CD4-positive, alpha-beta T cell treated with Interferon gamma for 1 hour (primary cell): ENCODE measurements around the gene CTNNA2.

Source experiments
- DNase-seq: peaks from one replicate; pipeline ENCODE4 v3.0.0-alpha.2; 2020

Gene CTNNA2

DNA sequence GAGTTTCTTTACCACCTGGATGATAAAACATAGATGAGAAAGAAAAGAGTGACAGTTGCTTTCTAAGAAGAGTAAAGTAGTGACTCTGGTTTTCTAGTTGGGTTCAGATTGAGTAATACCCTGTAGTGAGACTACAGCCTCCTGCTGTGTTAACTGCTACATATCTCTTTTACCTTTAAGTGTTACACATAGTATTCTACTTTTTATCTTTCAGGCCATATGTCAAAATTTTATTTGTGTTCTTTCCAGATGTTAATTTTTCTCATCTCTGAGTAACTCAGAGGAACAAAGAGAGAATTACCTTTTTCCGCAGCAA is 348.2 kb downstream of the CTNNA2 start:
- no peak for DNase-seq

DNA sequence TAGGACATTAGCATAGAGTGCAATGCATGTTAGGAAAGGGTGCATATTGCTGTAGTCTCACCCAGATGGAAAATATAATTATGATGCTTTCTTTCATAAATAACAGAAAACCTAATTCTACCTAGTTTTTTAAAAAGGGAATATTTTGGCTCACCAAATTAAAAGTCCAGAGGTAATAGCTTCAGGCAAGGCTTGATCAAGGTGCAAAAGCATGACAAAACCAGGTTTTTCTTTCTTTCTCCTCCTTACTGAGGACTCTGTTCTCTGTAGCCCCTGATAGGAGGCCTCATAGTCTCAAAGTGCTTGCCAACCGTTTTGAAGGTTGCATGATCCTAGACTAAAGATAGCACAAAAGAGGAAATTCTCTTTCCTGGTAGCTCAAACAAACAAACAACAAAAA is 349.9 kb downstream of the CTNNA2 start:
- DNase-seq = no peak

DNA sequence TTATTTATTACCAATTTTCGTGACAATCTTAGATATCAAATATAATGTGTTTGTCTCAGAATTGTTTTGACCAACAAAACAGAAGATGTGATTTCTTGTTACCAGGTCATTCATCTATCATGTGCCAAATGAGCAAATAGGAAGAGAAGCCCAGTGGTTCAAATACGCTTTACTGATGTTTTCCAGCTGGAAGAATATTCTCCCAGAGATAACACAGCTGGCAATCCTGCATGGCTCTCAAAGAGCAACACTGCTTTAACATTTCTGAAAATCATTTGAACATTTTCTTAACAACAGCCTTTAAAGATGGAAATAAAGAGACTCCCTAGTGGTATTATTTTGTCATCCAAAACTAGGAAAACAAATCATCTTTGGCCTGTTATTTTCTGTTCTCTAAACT is 359.8 kb downstream of the CTNNA2 start:
- no peak for DNase-seq

DNA sequence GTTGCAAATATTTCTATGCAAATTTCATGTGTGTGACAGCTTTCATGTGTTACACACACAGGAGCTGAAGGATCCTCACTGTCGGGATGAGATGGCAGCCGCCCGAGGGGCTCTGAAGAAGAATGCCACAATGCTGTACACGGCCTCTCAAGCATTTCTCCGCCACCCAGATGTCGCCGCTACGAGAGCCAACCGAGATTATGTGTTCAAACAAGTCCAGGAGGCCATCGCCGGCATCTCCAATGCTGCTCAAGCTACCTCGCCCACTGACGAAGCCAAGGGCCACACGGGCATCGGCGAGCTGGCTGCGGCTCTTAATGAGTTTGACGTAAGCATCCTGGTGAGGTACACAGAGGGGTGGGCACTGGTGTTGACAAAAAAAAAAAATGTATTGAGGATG is 361.2 kb downstream of the CTNNA2 start:
- no peak for DNase-seq

DNA sequence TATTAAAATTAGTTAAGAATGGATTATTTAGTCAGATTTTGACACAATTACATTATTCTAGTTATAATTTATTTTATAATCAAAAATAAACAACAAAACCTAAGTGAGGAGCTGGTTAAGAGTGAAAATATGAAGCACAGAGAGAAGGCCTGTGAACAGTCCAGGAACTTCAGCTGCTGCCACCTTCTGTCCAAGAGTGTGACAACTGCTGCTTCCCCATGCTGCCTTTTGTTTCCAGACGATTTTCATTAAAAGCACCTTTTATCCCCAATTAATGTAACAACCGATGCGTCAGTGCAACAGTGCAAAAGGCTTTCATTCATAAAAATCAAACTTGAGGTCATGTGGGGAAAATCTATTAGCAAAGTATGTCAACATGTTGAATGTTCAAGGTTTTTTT is 363.6 kb downstream of the CTNNA2 start:
- no peak for DNase-seq

DNA sequence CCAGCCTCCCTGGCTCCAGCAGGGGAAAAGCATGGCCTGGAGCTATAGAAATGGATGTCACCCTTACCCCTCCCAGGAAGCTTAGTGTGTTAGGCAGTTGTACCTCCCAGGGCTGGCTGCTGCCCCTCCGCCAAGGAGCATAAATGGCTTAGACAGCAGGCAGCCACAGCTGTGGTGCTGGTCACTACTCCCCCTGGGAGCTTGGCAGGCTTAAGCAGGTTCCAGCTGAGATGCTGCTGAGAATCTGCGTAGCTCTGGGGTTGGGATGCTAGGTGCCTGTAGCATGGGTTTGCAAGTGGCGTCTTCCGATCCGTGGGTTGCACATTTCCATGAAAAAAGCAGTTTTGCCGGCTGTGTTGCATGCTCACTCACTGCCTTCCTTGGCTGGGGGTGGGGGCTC is 369.7 kb downstream of the CTNNA2 start:
- DNase-seq = no peak

DNA sequence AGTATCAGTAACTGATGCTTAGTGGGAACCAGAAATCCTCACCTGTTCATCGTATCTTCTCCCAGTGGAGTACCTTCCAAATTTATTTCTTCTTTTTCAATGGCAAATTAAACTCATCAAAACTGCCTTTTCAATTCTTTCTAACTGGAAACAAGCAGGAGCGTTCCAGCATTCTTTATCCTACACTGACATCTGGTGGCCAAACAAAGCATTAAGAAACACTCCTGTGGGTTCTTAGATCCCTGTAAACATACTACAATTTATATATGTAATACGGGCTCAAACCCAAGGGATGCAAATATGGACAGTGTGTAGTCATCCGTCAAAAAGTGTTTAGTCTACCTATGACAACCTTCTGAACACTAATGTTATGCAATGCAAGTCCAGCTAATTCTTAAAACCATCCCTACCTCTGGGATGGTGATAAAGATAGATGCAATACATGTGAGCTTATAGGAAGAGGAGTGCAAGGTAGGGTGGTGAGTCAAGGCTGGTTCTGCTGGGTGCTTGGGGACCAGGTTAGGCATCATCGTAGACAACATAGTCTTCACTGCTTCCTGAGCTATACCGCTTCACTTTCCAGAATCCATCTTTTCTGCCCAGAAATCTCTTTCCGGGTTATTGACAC is 375.0 kb downstream of the CTNNA2 start:
- no peak for DNase-seq

DNA sequence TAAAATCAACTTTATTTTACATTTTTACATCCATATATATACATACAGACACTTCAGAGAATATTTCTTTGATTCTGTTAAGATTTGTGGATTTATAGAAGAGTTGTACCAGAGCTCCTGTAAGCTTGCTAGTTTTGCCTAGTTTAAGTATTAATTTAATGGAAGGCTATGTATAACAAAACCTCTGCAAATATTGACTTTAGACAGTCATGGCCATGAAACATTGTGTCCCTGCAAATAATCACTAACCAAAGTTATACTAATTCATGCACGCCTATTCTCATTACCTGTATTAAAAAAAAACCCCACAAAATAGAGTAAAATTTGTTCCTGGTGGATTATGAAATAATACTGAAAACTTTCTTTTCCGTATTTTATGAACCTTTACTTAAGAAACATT is 379.3 kb downstream of the CTNNA2 start:
- DNase-seq = no peak

DNA sequence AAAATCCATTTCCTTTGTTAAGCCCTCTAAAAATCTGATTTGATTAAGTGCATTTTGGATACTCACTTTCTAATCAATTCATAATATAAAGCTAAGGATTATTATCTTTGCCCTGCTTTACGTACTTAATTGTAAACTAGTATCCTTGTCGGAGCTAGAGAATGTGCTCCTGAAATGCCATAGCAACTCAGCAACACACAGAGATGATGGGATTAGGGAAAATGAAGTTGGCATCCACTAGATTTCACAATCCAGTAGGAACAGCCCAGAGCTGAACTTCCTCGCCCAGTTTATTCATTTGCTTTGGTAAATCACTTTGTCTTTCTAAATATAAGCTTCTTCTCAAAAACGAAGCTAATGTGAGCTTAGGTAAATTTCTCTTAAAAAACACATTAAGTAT is 386.3 kb downstream of the CTNNA2 start:
- DNase-seq = no peak

DNA sequence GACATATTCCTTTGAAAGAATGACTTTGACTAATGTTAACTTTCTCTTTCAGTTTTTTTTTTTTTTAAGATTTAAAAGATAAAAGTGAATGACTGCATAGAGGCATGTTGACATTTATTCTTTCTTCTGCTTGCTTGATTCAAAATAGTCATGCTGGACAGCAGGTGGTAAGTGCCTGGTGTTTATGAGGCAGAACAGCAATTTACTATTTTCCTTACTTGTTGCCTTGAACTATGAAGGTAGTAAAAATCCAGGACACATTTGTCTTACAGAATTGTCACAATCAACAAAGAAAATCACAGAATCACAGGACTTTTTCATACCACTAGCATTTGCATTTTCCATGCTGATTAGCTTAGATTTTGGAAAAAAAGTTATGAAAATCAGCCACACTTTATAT is 388.3 kb downstream of the CTNNA2 start:
- DNase-seq = no peak

DNA sequence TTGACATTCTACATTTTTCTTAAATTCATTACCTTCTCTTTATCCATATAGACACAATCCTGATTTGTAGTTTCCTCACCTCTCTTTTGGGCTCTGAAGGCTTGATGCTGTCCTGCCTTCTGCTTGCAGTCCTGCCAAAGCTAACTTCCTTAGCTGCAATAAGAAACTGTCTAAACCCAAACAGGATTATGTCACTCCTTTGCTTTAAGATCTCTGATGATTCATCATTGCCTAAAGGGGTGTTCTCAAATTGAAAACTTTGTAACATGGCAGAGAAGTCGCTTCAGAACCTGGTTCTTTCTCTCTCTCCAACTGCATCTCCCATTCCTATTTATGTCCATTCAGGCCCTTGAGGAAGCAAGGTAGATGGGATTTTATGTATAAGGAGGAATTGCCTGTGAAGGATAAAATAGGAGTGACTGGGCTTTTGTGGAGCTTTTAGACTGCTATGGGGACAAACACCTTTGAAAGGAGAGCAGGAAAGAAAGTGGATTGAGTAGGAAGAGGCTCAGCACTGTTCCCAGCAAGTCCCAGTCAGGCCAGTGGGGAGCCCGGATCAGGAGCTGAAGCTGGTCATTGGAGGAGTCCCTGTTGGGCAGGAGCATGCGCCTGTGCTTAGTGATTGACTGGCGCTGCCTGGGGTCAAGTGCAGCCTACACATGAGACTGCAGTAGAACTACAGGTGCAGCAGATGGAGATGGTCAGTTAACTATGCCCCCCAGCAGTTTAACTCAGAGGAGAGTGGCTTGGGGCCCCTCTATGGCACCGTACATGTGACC is 390.6 kb downstream of the CTNNA2 start:
- DNase-seq = no peak

DNA sequence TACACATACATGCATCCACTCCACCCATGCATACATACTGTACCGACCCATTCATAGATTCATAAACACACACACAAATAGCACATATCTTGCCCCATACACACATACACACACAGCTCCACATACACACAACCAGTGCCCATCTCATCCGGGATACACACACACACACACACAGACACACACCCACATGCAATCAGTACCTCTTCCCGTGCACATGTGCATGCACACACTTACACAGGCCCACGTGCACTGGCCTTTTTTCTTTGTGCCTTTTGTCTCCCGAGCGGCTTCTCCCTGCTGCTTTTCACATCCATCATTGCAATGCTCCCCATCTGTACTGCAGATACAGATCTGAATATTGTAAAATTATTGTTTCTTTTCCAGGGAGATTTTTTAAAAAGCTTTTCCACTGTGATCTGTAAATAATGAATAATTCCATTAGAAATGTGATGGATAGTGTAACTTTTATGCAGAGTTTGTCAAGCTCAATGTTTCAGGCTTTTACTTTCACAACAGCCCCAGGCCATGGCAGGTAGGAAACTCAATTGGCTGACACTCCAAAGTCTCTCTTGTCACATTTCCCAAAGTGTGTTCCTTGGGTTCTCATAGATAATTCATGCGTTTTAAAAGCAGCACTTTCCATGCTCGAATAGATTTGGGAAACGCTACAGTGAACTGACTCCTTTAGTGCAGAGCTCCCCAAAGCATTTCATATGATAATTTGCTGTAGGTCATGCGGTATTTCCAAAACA is 393.5 kb downstream of the CTNNA2 start:
- DNase-seq = no peak

DNA sequence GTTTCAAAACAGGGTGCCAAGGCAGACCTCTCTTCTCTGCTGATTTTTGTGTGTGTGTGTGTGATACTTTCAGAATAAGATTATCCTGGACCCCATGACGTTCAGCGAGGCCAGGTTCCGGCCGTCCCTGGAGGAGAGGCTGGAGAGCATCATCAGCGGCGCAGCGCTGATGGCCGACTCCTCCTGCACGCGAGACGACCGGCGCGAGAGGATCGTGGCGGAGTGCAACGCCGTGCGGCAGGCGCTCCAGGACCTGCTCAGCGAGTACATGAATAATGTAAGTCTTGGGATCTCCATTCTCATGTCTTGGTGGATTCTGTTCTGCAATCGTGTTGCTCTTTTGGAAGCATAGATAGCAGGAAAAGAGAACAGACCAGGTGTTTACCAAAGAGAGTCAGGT is 396.7 kb downstream of the CTNNA2 start:
- DNase-seq = no peak

DNA sequence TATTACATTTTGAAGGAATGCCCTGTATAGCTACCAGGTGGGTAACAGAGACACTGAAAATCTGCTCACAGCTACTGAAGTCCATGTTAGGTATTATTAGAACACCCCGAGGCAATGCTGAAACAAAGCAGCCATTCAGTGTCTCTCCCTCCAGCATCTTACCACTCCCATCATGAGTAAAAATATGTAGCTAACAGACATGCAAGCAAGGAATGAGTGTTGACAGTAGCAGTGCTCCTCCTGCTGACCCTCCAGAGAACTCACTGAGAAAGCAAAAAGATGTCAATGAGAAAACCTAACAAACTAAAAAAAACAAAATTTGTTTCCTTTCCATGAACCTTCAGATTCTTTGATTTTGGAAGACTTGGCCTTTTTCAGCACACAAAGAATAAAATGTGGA is 397.8 kb downstream of the CTNNA2 start:
- DNase-seq = no peak

DNA sequence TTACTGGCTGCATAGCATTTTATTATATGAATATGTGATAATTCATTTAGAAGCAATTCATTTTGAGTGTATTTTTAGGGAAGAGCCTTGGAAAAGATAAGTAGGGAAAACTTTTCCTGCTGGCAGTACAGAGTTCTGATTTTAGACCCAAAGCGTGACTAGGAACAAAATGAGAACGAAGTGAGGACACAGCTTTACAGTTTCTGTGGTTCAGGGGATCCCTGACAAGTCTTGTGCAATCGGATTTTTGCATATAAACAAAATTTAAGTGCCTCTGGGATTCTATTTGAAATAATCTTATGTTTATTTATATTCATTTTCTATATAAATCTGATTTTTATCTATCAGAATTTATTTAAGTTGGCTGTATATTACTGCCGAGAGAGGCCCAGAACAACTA is 402.6 kb downstream of the CTNNA2 start:
- no peak for DNase-seq

DNA sequence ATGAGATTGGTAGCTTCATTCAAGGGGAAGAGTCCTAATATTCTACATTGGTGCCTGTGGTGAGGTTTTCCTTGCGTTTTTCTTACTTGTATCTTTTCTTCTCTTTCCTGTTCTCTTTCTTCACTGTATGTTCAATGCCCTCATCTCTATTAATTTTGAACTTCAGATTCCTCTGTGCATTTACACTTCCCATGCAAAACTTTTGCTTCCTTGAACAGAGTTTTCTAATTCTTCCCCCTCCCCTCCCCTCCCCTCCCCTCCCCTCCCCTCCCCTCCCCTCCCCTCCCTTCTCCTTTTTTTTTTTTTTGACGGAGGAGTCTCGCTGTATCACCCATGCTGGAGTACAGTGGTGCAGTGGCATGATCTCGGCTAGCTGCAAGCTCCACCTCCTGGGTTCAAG is 403.4 kb downstream of the CTNNA2 start:
- DNase-seq = no peak

DNA sequence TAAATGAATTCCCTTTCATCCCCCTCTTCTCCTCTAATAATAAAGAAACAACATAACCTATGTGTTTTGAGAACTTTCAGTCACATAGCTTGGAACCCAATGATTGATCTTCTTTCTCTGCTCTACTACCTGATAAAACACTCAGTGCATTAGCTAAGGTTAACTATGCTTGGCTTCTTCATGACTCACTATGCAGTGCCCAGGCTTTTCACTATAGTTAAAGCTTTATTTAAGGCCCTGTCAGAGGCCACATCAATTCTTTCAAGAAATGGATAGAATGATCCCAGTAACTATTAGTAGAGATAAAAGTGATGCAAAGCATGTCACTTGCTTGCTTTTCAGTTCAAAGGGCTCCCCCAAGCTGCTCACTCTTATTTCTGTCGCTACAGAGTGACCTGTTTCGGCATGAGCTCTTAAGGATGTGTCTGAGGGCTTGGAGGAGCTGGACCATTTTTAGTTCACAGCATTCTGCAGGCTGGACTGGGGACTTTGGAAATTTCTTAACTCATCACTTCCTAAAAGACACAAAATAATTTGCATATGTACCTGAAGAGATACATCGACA is 407.7 kb downstream of the CTNNA2 start:
- no peak for DNase-seq

DNA sequence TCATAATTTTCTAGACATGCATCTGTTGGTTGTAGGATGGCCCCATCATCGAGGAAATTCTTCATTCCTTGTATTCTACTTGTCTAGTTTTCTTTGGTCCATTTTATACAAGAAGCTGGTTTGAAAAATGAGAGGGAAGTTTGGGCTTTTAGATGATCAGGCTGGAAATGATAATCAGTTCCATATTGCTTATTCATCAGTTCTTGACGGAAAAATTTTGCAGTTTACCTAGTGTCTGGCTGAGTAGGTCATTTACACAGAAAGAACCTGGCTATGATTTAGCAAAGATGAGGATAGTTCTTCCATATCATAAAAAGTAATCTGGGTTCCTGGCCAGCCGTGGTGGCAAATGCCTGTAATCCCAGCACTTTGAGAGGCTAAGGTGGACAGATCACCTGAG is 416.8 kb downstream of the CTNNA2 start:
- no peak for DNase-seq

DNA sequence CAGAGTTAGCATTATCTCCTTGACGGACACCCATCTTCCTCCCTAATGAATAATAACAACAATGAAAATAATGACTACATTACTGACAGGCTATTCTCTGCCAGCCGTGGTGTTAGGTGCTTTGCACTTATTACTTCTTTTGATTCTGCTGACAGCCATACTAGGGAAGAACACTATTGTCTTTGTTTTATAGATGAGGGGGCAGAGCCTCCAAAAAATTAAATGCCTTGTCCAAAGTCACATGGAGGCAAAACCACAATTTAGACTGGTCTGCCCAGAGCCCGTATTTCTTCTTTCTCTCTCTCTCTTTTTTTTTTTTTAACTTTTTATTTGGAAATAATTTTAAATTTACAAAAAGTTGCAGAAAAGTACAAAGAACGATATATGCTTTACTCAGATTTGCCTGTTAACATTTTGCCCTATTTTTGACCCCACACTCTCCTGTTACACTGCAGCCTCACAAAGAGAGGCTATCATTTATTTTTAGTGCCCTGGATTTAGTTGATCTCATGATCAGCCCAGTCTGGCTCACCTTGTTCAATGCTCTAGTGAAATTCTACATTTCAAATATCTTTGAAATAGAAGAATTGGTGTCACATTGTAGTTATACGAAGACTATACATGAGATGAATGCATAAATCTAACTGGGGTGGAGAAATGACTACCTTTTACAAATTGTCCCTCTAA is 422.3 kb downstream of the CTNNA2 start:
- no peak for DNase-seq

DNA sequence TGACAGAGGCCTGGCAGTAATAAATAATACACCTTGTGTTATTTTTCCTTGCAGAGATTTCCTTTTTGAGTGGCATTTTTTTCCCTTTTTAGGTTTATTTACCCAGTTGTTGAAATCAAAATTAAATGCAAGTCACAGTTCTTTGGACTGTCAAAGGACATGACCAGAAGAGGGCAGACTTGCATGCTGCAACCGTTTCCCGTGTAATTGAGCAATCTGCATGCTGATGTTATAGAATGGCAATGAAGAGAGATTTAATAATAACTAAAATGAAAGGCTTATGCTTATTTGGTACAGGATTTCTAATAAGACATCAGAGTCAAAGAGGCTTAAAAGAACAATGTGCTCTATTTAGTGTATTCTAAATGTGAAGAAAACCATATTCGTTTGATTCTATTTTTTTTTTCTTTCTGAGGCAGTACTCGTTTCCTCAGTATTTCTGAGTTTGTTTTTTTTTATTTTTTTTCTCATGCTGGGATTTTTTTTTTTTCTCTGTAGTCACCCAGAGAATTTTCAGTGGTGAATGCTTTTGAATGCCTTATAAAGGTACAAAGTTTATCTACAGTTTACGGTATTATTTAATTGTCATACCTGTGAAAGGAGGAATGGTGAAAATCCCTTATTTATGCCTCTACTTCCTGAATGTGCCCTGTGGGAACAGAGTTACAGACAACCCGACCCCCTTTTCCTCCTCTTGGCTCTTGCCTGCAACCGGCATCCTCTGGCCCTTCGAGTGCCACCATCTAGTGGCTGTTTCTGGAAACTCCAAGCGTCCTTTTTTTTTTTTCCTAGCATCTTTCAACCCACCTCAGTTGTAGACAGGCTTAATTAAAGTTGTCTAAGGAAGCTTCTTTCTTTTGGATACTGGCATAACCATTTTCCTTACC is 423.2 kb downstream of the CTNNA2 start:
- no peak for DNase-seq

DNA sequence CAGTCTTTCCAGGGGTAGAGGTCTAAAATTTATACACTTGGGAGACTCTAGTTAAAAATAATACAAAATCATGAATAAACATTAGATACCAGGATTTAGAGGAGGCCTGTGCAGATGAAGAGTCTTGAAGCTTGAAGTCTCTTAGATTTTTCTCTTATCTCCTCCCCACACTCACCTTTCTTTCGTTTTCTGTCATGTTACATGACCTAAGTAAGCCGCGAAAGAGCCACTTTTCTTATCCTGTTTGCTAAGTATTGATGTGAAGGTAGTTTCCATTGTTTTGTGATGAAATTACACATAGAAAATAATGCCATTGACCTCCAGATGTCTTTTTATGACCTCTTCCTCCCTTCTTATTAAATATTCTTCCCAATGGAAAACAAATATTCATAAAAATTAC is 423.9 kb downstream of the CTNNA2 start:
- no peak for DNase-seq

DNA sequence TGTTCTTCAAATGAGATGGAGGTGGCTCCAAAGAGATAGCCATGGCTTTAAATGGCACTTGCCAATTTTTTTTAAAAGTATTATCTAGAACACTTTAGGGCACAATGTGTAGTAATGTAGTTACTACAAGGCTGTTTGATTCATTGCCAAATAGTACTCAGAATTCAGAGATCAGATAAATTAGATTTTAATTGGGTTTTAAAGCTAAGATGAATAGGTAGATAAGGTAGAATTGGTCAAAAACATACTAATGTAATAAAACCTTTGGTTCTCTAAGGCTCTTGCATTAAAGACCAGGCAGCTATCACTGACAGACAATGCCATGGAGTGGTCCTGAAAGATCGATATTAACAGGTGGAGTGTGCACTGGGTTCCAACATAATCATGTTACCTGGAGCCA is 425.8 kb downstream of the CTNNA2 start:
- no peak for DNase-seq
